K562 (cell line): Measurements from ENCODE around the gene SCUBE2. TPM values are rescaled to one million over a fixed set of nuclear protein-coding genes. Genes with fewer than 3 reads are reported as not detected.
A peak's percentile ranks its signal among the peaks of the same experiment; 100 is the strongest.

Source experiments
- ARID1B ChIP-seq: fragments of 450-650 bp; IDR thresholded peaks from 2 replicates; pipeline ENCODE4 v1.6.1; 2016; ENCODE audit warnings: antibody characterized with exemption, mild to moderate bottlenecking, inconsistent platforms
- ARID3A ChIP-seq: IDR thresholded peaks from 2 replicates; pipeline ENCODE4 v1.6.1; 2012; ENCODE audit warnings: low read depth, low read length, improper control_type of control experiment, borderline replicate concordance
- CBFA2T3 ChIP-seq: fragments of 450-650 bp; IDR thresholded peaks from 2 replicates; pipeline ENCODE4 v1.6.1; 2017
- CHD1 ChIP-seq: fragments of 200-600 bp; sonication (generic); IDR thresholded peaks from one replicate; pipeline ENCODE4 v1.6.1; 2012; ENCODE audit warnings: mild to moderate bottlenecking, moderate library complexity, low read length, inconsistent platforms
- DPF2 ChIP-seq: fragments of 450-650 bp; IDR thresholded peaks from 2 replicates; pipeline ENCODE4 v1.6.1; 2016
- E2F8 ChIP-seq: fragments of 450-650 bp; IDR thresholded peaks from 2 replicates; pipeline ENCODE4 v1.7.1; 2018; ENCODE audit warnings: mild to moderate bottlenecking, low read depth; ENCODE audit not compliant: partially characterized antibody
- FOSL1 ChIP-seq: fragments of 200-800 bp; sonication (Bioruptor generic); conservative IDR thresholded peaks from 2 replicates; pipeline ENCODE4 v1.6.1; 2016; ENCODE audit warnings: missing genetic modification characterization, missing compliant biosample characterization
- HNRNPH1 ChIP-seq: fragments of 200-400 bp; formaldehyde crosslinking; optimal IDR thresholded peaks from 2 replicates; pipeline ENCODE3; 2017; ENCODE audit warnings: low read depth, mild to moderate bottlenecking, low read length, moderate library complexity
- KAT7 ChIP-seq: sonication (generic); formaldehyde crosslinking; IDR thresholded peaks from 2 replicates; pipeline ENCODE4 v1.8.0; 2022; ENCODE audit warnings: missing genetic modification reagents, mild to moderate bottlenecking, borderline replicate concordance
- KLF10 ChIP-seq: fragments of 250-450 bp; sonication (Bioruptor Pico); IDR thresholded peaks from 2 replicates; pipeline ENCODE4 v1.6.1; 2021; ENCODE audit warnings: matching md5 sums
- LEF1 ChIP-seq: fragments of 450-650 bp; IDR thresholded peaks from 2 replicates; pipeline ENCODE4 v1.6.1; 2016; ENCODE audit warnings: mild to moderate bottlenecking
- MEIS2 ChIP-seq: fragments of 450-650 bp; IDR thresholded peaks from 2 replicates; pipeline ENCODE4 v1.6.1; 2014; ENCODE audit warnings: mild to moderate bottlenecking; ENCODE audit not compliant: partially characterized antibody
- NEUROD1 ChIP-seq: fragments of 150-350 bp; IDR thresholded peaks from 2 replicates; pipeline ENCODE4 v1.6.1; 2014; ENCODE audit warnings: borderline replicate concordance, low read length, low read depth; ENCODE audit not compliant: partially characterized antibody
- NKRF ChIP-seq: fragments of 450-650 bp; IDR thresholded peaks from 2 replicates; pipeline ENCODE4 v1.6.1; 2016; ENCODE audit warnings: borderline replicate concordance
- POLR2H ChIP-seq: IDR thresholded peaks from 2 replicates; pipeline ENCODE4 v1.6.1; 2016; ENCODE audit warnings: missing genetic modification characterization, low read depth, mild to moderate bottlenecking, control low read depth, missing compliant biosample characterization, moderate library complexity
- RNF2 ChIP-seq: sonication (generic); IDR thresholded peaks from 2 replicates; pipeline ENCODE4 v1.6.1; 2016
- SNRNP70 ChIP-seq: fragments of 200-400 bp; formaldehyde crosslinking; optimal IDR thresholded peaks from 2 replicates; pipeline ENCODE3; 2017; ENCODE audit warnings: low read depth, low read length
- STAG1 ChIP-seq: sonication (generic); formaldehyde crosslinking; IDR thresholded peaks from 2 replicates; pipeline ENCODE4 v1.5.0; 2020; ENCODE audit warnings: missing genetic modification reagents, borderline replicate concordance
- TGIF2 ChIP-seq: sonication (generic); formaldehyde crosslinking; IDR thresholded peaks from 2 replicates; pipeline ENCODE4 v1.8.1; 2022; ENCODE audit warnings: mild to moderate bottlenecking, missing genetic modification reagents, moderate library complexity
- USF1 ChIP-seq: sonication (generic); formaldehyde crosslinking; IDR thresholded peaks from 2 replicates; pipeline ENCODE4 v1.9.0; 2022; ENCODE audit warnings: mild to moderate bottlenecking, missing genetic modification reagents
- ZNF12 ChIP-seq: sonication (generic); formaldehyde crosslinking; IDR thresholded peaks from 2 replicates; pipeline ENCODE4 v1.4.0; 2020; ENCODE audit warnings: mild to moderate bottlenecking, missing genetic modification reagents
- ZNF282 ChIP-seq: sonication (generic); formaldehyde crosslinking; IDR thresholded peaks from 2 replicates; pipeline ENCODE4 v1.8.1; 2023; ENCODE audit warnings: missing genetic modification reagents
- ZNF507 ChIP-seq: conservative IDR thresholded peaks from 2 replicates; pipeline ENCODE4 v1.6.1; 2017; ENCODE audit warnings: missing genetic modification characterization, missing compliant biosample characterization
- ZSCAN29 ChIP-seq: fragments of 450-650 bp; IDR thresholded peaks from 2 replicates; pipeline ENCODE4 v1.6.1; 2017
- polyA plus RNA-seq, 8 experiments: library from polyadenylated mRNA; depleted of rRNA in 4 of 8; stranded (reverse) in 5 of 8; unstranded in 3 of 8; fragments of >200 nt; fragmentation: Nextera tagmentation in 2 of 8; fragmentation: Illumina TruSeq in 1 of 8; extraction: Ambion mirVana in 2 of 8; extraction: Trizol in 1 of 8; gene quantifications; 2 replicates each; pipeline versions ENCODE4 v1.2.1 to v1.2.3, GENCODE V29; 2011 to 2014; ENCODE audit warnings: inconsistent platforms in 1 of 8, missing spikeins in 1 of 8
- total RNA-seq, 7 experiments: library from RNA; depleted of rRNA in 6 of 7; stranded (reverse); fragments of >200 nt in 6 of 7; fragmentation: Illumina TruSeq in 2 of 7; extraction: Trizol in 2 of 7; gene quantifications; 2 replicates each; pipeline versions ENCODE4 v1.2.1 to v1.2.3, GENCODE V29; 2011 to 2021; ENCODE audit warnings: low replicate concordance in 1 of 7

SCUBE2 gene
- total and polyA plus RNA-seq, 9 of the 15 experiments (the other 6 are each of a cell fraction or from before 2014, with no cell fraction given): 0.06 to 0.40 (median 0.07) TPM; not detected in 6

- TF ChIP-seq USF1 (CRISPR knock-in tag): no peak
- TF ChIP-seq NKRF: no peak
- TF ChIP-seq ARID3A: no peak
- TF ChIP-seq HNRNPH1: no peak
- TF ChIP-seq ZNF12 (CRISPR knock-in tag): peak; percentile 97
- TF ChIP-seq FOSL1 (tag): no peak
- TF ChIP-seq KLF10 (CRISPR knock-in tag): no peak
- TF ChIP-seq POLR2H (tag): no peak
- no peak for TF ChIP-seq RNF2
- peak; percentile 65 for TF ChIP-seq ARID1B
- TF ChIP-seq TGIF2: no peak
- TF ChIP-seq MEIS2: no peak
- TF ChIP-seq SNRNP70: no peak
- TF ChIP-seq LEF1: no peak
- 0 out of 2 replicates have a peak, but pooled peaks have one; percentile 27 for TF ChIP-seq DPF2
- peak; percentile 55; the same call in 1 of the 2 replicates for TF ChIP-seq CBFA2T3
- TF ChIP-seq E2F8: no peak
- TF ChIP-seq ZSCAN29: no peak
- TF ChIP-seq KAT7: no peak
- no peak for TF ChIP-seq CHD1
- no peak for TF ChIP-seq ZNF282 (CRISPR knock-in tag)
- no peak for TF ChIP-seq ZNF507
- TF ChIP-seq STAG1 (CRISPR knock-in tag): no peak
- TF ChIP-seq NEUROD1: no peak
Measured at GRCh38 chr11:9123595-9124304, 32.4 kb upstream of the SCUBE2 start (continued).
